Liver (tissue), 9 donors: ENCODE results near the gene PLPP6. TPM values are rescaled to one million over a fixed set of nuclear protein-coding genes. Genes with fewer than 3 reads are reported as not detected.

Source experiments
- DNase-seq: peaks from one replicate; pipeline ENCODE4 v3.0.0-alpha.2; 2017; ENCODE audit warnings: low spot score
- H3K27ac ChIP-seq, 2 donors: one replicate each; pipeline ENCODE4 v1.7.0; 2013; ENCODE audit warnings: inconsistent platforms in 2 of 2, low read length in 2 of 2, control low read depth in 1 of 2, low read depth in 1 of 2, mild to moderate bottlenecking in 1 of 2
- H3K27me3 ChIP-seq, 4 donors: one replicate each; pipeline versions ENCODE4 v1.6.1 to v1.7.0; 2013; ENCODE audit warnings: low read length in 3 of 4, inconsistent platforms in 1 of 4, mild to moderate bottlenecking in 1 of 4, moderate library complexity in 1 of 4; ENCODE audit not compliant: control insufficient read depth in 4 of 4, insufficient read depth in 4 of 4
- H3K36me3 ChIP-seq, 4 donors: one replicate each; pipeline versions ENCODE4 v1.6.1 to v1.7.0; 2013; ENCODE audit warnings: low read length in 3 of 4, mild to moderate bottlenecking in 3 of 4, low read depth in 1 of 4, moderate library complexity in 1 of 4; ENCODE audit not compliant: control insufficient read depth in 4 of 4, insufficient read depth in 3 of 4
- H3K4me1 ChIP-seq, 4 donors: one replicate each; pipeline versions ENCODE4 v1.6.1 to v1.7.0; 2013; ENCODE audit warnings: low read length in 3 of 4, mild to moderate bottlenecking in 3 of 4, moderate library complexity in 1 of 4; ENCODE audit not compliant: control insufficient read depth in 4 of 4, insufficient read depth in 4 of 4
- H3K4me3 ChIP-seq, 3 donors: one replicate each; pipeline versions ENCODE4 v1.6.1 to v1.7.0; 2013; ENCODE audit warnings: low read length in 3 of 3, control low read depth in 1 of 3, low read depth in 1 of 3, mild to moderate bottlenecking in 1 of 3
- H3K9ac ChIP-seq, 2 donors: one replicate each; pipeline ENCODE4 v1.7.0; 2013; ENCODE audit warnings: low read length in 2 of 2, mild to moderate bottlenecking in 2 of 2, moderate library complexity in 2 of 2, control low read depth in 1 of 2, low read depth in 1 of 2
- H3K9me3 ChIP-seq, 4 donors: one replicate each; pipeline versions ENCODE4 v1.6.1 to v1.7.0; 2013; ENCODE audit warnings: low read length in 3 of 4; ENCODE audit not compliant: control insufficient read depth in 4 of 4
- CTCF ChIP-seq: fragments of 150-350 bp; IDR thresholded peaks from 2 replicates; pipeline ENCODE4 v1.5.1; 2017; ENCODE audit warnings: improper control_type of control experiment, low read depth, low read length; ENCODE audit not compliant: missing input control
- EGR1 ChIP-seq, 2 donors: IDR thresholded peaks; 2 replicates each; pipeline ENCODE4 v1.6.1; 2016 to 2018; ENCODE audit warnings: antibody characterized with exemption in 2 of 2, low read depth in 2 of 2
- FOXA1 ChIP-seq: IDR thresholded peaks from 2 replicates; pipeline ENCODE4 v1.6.1; 2016; ENCODE audit warnings: antibody characterized with exemption
- FOXA2 ChIP-seq: IDR thresholded peaks from 2 replicates; pipeline ENCODE4 v1.6.1; 2016; ENCODE audit warnings: antibody characterized with exemption
- GABPA ChIP-seq, 2 donors: IDR thresholded peaks in 1 of 2; conservative IDR thresholded peaks in 1 of 2; 2 replicates each; pipeline ENCODE4 v1.6.1; 2016; ENCODE audit warnings: antibody characterized with exemption in 2 of 2, mild to moderate bottlenecking in 1 of 2, moderate library complexity in 1 of 2
- HNF4A ChIP-seq, 2 donors: conservative IDR thresholded peaks; 2 replicates each; pipeline ENCODE4 v1.6.1; 2016; ENCODE audit warnings: antibody characterized with exemption in 2 of 2, mild to moderate bottlenecking in 2 of 2
- HNF4G ChIP-seq: IDR thresholded peaks from 2 replicates; pipeline ENCODE4 v1.6.1; 2016; ENCODE audit warnings: antibody characterized with exemption
- JUND ChIP-seq, 2 donors: IDR thresholded peaks; 2 replicates each; pipeline ENCODE4 v1.6.1; 2016; ENCODE audit warnings: antibody characterized with exemption in 2 of 2
- MAX ChIP-seq: IDR thresholded peaks from 2 replicates; pipeline ENCODE4 v1.6.1; 2016; ENCODE audit warnings: antibody characterized with exemption
- NR2F2 ChIP-seq: IDR thresholded peaks from 2 replicates; pipeline ENCODE4 v1.6.1; 2016; ENCODE audit warnings: antibody characterized with exemption
- RAD21 ChIP-seq, 2 donors: IDR thresholded peaks; 2 replicates each; pipeline ENCODE4 v1.6.1; 2016; ENCODE audit warnings: antibody characterized with exemption in 2 of 2, mild to moderate bottlenecking in 2 of 2
- REST ChIP-seq: IDR thresholded peaks from 2 replicates; pipeline ENCODE4 v1.6.1; 2016; ENCODE audit warnings: antibody characterized with exemption, mild to moderate bottlenecking
- RXRA ChIP-seq, 2 donors: IDR thresholded peaks; 2 replicates each; pipeline ENCODE4 v1.6.1; 2017 to 2018; ENCODE audit warnings: antibody characterized with exemption in 2 of 2, mild to moderate bottlenecking in 1 of 2
- SP1 ChIP-seq: IDR thresholded peaks from 2 replicates; pipeline ENCODE4 v1.6.1; 2018; ENCODE audit warnings: antibody characterized with exemption, mild to moderate bottlenecking
- TAF1 ChIP-seq: conservative IDR thresholded peaks from 2 replicates; pipeline ENCODE4 v1.6.1; 2016; ENCODE audit warnings: antibody characterized with exemption, mild to moderate bottlenecking
- YY1 ChIP-seq: IDR thresholded peaks from 2 replicates; pipeline ENCODE4 v1.6.1; 2016; ENCODE audit warnings: antibody characterized with exemption, mild to moderate bottlenecking
- ZBTB33 ChIP-seq: IDR thresholded peaks from 2 replicates; pipeline ENCODE4 v1.6.1; 2016; ENCODE audit warnings: antibody characterized with exemption
- WGBS: extraction: QIAGEN DNeasy Blood & Tissue Kit; methylation state at CpG from one replicate; pipeline ENCODE4 v1.1.7; 2013; 5-methylcytosine and 5-hydroxymethylcytosine counted together
- polyA plus RNA-seq, 2 donors: library from polyadenylated mRNA; stranded (reverse) in 1 of 2; unstranded in 1 of 2; fragments of 200-250 nt in 1 of 2; fragments of >200 nt in 1 of 2; fragmentation: Nextera tagmentation in 1 of 2; extraction: Ambion mirVana in 1 of 2; gene quantifications; one replicate each; pipeline versions ENCODE4 v1.2.1 to v1.2.3, GENCODE V29; 2013 to 2015
- total RNA-seq, 2 donors: library from RNA; depleted of rRNA; stranded (reverse); fragments of >200 nt; gene quantifications; one replicate each; pipeline ENCODE4 v1.2.3, GENCODE V29; 2014
- donor health status: healthy.
- donor health status: healthy.
- donor health status: healthy.
- donor health status: healthy.
- donor health status: healthy.

The PLPP6 gene
- total and polyA plus RNA-seq, 4 donors, result 9.5 to 11.8 (median 11.1) TPM

- H3K27me3 ChIP-seq, result no peaks in the 10 kb centered on the region
- H3K4me3 ChIP-seq, result no peak overlapping the region
- 62% methylated on average over 2 of the region's 2 CpGs for WGBS
- no peak overlapping the region for H3K9ac ChIP-seq
- no peak for DNase-seq
- no peaks in the 10 kb centered on the region for H3K9me3 ChIP-seq
- H3K4me1 ChIP-seq, result no peaks in the 10 kb centered on the region
- H3K36me3 ChIP-seq, result peaks cover 0 to 2% (median 0%) of the 10 kb centered on the region in 4 donors
- TF ChIP-seq FOXA2, result no peak
- TF ChIP-seq ZBTB33, result no peak
- no peak for TF ChIP-seq FOXA1
- TF ChIP-seq REST, result no peak
- no peak overlapping the region for H3K27ac ChIP-seq
Measured at GRCh38 chr9:4639420-4639819, 22.7 kb upstream of the PLPP6 start.

GRCh38 chr9:4640027-4640426 is 22.1 kb upstream of the PLPP6 start:
- Histone ChIP-seq H3K27ac (no peak overlapping the region), H3K9me3 (no peaks in the 10 kb centered on the region), H3K9ac (no peak overlapping the region), H3K27me3 (no peaks in the 10 kb centered on the region), H3K4me3 (no peak overlapping the region), H3K4me1 (no peaks in the 10 kb centered on the region), H3K36me3 (peaks cover 0 to 2% (median 0%) of the 10 kb centered on the region in 4 donors)
- TF ChIP-seq SP1 (no peak), YY1 (no peak), JUND (IDR thresholded peaks at IDR 0.05) (no peak), ZBTB33 (no peak), RXRA (IDR thresholded peaks at IDR 0.05) (no peak), MAX (no peak), FOXA2 (no peak), REST (no peak), TAF1 (no peak), FOXA1 (no peak), GABPA (IDR thresholded peaks at IDR 0.05 in 1 of 2, conservative IDR thresholded peaks at IDR 0.05 in 1 of 2) (no peak), HNF4A (conservative IDR thresholded peaks at IDR 0.05) (no peak), NR2F2 (no peak), RAD21 (IDR thresholded peaks at IDR 0.05) (peak; percentile 80 to 89), HNF4G (no peak), CTCF (peak; percentile 54), EGR1 (IDR thresholded peaks at IDR 0.05; ENCODE audit: low read depth in 2 of 2) (no peak)
- 56% methylated on average over 2 of the region's 2 CpGs for WGBS
- no peak for DNase-seq
